Measurements from ENCODE around the gene GRM8.

- TF ChIP-seq ZNF274 (IDR thresholded peaks at IDR 0.05; ENCODE audit: low read depth, low read length): no peak
- TF ChIP-seq YY1 (IDR thresholded peaks at IDR 0.05; ENCODE audit: insufficient read depth, insufficient read length): no peak
Observed at GRCh38 chr7:127114742-127115265, 137.9 kb downstream of the GRM8 start.
